Pancreas (tissue), 10 donors: ENCODE measurements around the gene TK2. TPM values are rescaled to one million over a fixed set of nuclear protein-coding genes. Genes with fewer than 3 reads are reported as not detected.

Experiments used
- ATAC-seq, 4 donors: fragments of 200-7000 bp; cut with Tn5 transposase; one replicate each; pipeline versions ENCODE4 v1.8.0 to v1.9.1; 2020; ENCODE audit warnings: mild to moderate bottlenecking in 4 of 4, moderate library complexity in 4 of 4
- DNase-seq, 6 donors: peaks; one replicate each; pipeline ENCODE4 v3.0.0-alpha.2; 2020
- FAIRE-seq: peaks from 2 replicates; lab custom pipeline; 2012; peaks lifted over from hg19 to GRCh38; lab: Jason Lieb, UNC
- H3K27ac ChIP-seq, 4 donors: fragments of 200-600 bp; sonication (generic); 1 replicate in 3 of 4; 2 replicates in 1 of 4; pipeline versions ENCODE4 v1.5.0 to v1.8.0; 2020
- H3K27me3 ChIP-seq, 4 donors: fragments of 200-600 bp; one replicate each; pipeline ENCODE4 v1.8.0; 2021
- H3K36me3 ChIP-seq, 3 donors: fragments of 200-600 bp; sonication (generic) in 1 of 3; one replicate each; pipeline versions ENCODE4 v1.5.0 to v1.8.0; 2020 to 2021
- H3K4me1 ChIP-seq, 3 donors: fragments of 200-600 bp; one replicate each; pipeline ENCODE4 v1.8.0; 2021
- H3K4me3 ChIP-seq, 4 donors: fragments of 200-600 bp; sonication (generic) in 2 of 4; one replicate each; pipeline versions ENCODE4 v1.5.0 to v1.8.0; 2020 to 2021
- H3K9me3 ChIP-seq, 4 donors: fragments of 200-600 bp; one replicate each; pipeline ENCODE4 v1.8.0; 2021
- WGBS, 2 donors: extraction: QIAGEN DNeasy Blood & Tissue Kit; methylation state at CpG; one replicate each; pipeline ENCODE4 v1.1.7; 2013; 5-methylcytosine and 5-hydroxymethylcytosine counted together
- intact Hi-C, 3 donors: fragments of 100-400 bp; cut with DNase I; formaldehyde crosslinking; loops; one replicate each; pipeline versions ENCODE4 v1.11.1 to v1.14.2; 2022
- polyA plus RNA-seq, 2 donors: library from polyadenylated mRNA; stranded (reverse); fragments of 200-250 nt; gene quantifications; one replicate each; pipeline ENCODE4 v1.2.3, GENCODE V29; 2013
- total RNA-seq, 6 donors: library from RNA; stranded (reverse); fragmentation: NEBNext Ultra II Directional in 4 of 6; extraction: Animal tissue kit (Norgen Biotek cat#: 25700) in 4 of 6; gene quantifications; one replicate each; pipeline versions ENCODE4 v1.2.1 to v1.2.4, GENCODE V29; 2021 to 2023
- TF ChIP-seq, protein P1 (sequence below), 4 donors: fragments of 200-600 bp; sonication (generic) in 3 of 4; IDR thresholded peaks; one replicate each; pipeline versions ENCODE4 v1.5.0 to v1.8.0; 2021; ENCODE audit warnings: antibody characterized with exemption in 4 of 4
- donor health status: healthy with polysubstance abuse.
- donor health status: DM: no; HTN: no; CAD: no; lungs with moderate emphysema.
- donor health status: DM: no; HTN: no; CAD: no.
- donor health status: control.
- donor health status: control.
- donor health status: Bipolar disorder and iron deficiency.
- donor health status: DM: yes; HTN: yes; CAD: no.
- donor health status: DM: no; HTN: no; CAD: no.
- donor health status: DM: no; HTN: no; CAD: no.
- donor health status: DM: yes; HTN: yes; CAD: no.

TK2 gene
- total and polyA plus RNA-seq, 8 donors = 13.9 to 22.9 (median 20.5) TPM

DNA sequence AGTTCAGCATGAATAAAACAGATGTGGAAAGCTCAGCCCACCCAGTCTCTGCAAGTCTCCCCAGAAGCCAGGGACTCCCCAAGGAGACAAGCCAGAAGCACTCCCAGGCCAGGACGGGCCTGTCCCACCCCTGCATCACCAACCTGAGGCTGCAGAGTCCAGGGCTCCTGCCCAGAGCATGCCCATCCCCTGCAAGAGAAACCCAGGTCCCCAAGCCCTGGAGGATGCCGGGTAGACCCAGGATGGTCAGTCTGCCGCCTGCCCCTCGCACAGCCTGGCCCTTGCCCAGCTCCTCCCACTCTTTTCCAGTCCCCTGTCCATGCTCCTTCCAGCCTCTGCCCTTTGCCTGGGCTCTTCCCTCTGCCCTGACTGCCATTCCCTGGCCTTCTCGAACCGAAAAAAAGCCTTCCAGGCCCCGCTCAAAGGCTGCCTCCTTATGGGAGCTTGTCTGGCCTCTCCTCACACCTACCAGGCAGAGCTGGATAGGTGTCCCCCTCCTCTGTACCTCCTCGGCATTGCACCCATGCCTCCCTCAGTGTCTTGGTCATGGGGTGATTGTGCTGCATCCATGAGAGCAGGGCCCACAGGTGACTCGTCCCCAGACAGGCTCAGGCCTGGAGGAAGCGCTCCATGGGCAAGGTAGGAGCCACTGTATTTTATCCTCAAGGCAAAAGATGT lies 78.1 kb downstream of the TK2 start:
- Histone ChIP-seq H3K36me3 (no peaks in the 10 kb centered on the region), H3K27me3 (no peaks in the 10 kb centered on the region), H3K9me3 (no peaks in the 10 kb centered on the region), H3K4me1 (no peaks in the 10 kb centered on the region), H3K4me3 (no peak overlapping the region), H3K27ac (no peak overlapping the region)
- FAIRE-seq (no peak), DNase-seq (no peak), ATAC-seq (no peak)
- intact Hi-C loops = no loop called here
- 87 to 88% methylated on average over 7 to 10 of the region's 10 CpGs for WGBS, 2 donors
- TF ChIP-seq, protein P1, sequence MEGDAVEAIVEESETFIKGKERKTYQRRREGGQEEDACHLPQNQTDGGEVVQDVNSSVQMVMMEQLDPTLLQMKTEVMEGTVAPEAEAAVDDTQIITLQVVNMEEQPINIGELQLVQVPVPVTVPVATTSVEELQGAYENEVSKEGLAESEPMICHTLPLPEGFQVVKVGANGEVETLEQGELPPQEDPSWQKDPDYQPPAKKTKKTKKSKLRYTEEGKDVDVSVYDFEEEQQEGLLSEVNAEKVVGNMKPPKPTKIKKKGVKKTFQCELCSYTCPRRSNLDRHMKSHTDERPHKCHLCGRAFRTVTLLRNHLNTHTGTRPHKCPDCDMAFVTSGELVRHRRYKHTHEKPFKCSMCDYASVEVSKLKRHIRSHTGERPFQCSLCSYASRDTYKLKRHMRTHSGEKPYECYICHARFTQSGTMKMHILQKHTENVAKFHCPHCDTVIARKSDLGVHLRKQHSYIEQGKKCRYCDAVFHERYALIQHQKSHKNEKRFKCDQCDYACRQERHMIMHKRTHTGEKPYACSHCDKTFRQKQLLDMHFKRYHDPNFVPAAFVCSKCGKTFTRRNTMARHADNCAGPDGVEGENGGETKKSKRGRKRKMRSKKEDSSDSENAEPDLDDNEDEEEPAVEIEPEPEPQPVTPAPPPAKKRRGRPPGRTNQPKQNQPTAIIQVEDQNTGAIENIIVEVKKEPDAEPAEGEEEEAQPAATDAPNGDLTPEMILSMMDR (IDR thresholded peaks at IDR 0.05) = no peak

DNA sequence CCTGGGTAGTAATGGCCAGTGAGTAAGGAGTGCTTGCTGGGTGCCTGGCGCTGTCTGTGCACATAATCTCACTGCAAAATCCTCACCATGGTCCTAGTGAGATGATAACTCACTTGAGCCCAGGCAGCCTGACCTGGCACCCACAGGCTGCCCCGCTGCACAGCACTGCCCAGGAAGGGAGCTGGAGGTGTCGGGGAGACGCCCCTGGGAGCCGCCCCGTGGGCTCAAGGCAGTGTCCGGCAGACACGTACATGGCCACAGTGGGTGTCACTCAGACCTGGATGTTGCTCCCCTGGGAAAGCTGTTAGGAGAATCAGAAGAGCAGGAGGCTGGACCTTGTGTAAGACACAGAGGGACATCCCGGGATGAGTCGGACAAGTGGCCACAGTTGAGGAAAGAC lies 78.7 kb downstream of the TK2 start:
- H3K27me3 ChIP-seq = no peaks in the 10 kb centered on the region
- ATAC-seq = no peak
- FAIRE-seq = no peak
- H3K27ac ChIP-seq = no peak overlapping the region
- no peaks in the 10 kb centered on the region for H3K4me1 ChIP-seq
- TF ChIP-seq, protein P1 (IDR thresholded peaks at IDR 0.05) = no peak
- no peak for DNase-seq
- no peaks in the 10 kb centered on the region for H3K9me3 ChIP-seq
- H3K4me3 ChIP-seq = no peak overlapping the region
- intact Hi-C loops = no loop called here
- H3K36me3 ChIP-seq = no peaks in the 10 kb centered on the region
- WGBS, 2 donors = 96% methylated on average over 10 of the region's 10 CpGs

DNA sequence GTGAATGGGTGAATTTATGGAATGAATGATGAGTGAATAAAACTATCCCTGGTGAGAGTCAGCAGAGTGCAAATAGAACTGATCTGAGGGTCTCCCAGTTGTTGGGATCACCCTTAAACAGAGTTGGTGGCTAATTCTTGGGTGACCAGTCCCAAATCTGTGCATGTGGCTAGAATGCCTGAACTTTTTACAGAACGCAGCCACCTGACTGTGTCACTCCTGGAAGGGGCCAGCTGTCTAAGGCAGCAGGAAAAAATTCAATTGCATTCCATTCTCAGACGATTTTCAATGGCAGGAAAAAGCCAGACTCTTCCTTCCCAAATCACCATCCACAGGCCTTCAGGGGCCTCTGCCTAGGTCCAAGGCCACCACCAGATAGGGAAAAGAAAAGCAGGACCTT lies 79.4 kb downstream of the TK2 start:
- WGBS, 2 donors = 56 to 59% methylated on average over 2 of the region's 2 CpGs
- Histone ChIP-seq H3K4me3 (no peak overlapping the region), H3K4me1 (no peaks in the 10 kb centered on the region), H3K27ac (no peak overlapping the region), H3K36me3 (no peaks in the 10 kb centered on the region), H3K27me3 (no peaks in the 10 kb centered on the region), H3K9me3 (no peaks in the 10 kb centered on the region)
- DNase-seq = no peak
- no peak for ATAC-seq
- intact Hi-C loops = no loop called here
- TF ChIP-seq, protein P1 (IDR thresholded peaks at IDR 0.05) = no peak
- no peak for FAIRE-seq

DNA sequence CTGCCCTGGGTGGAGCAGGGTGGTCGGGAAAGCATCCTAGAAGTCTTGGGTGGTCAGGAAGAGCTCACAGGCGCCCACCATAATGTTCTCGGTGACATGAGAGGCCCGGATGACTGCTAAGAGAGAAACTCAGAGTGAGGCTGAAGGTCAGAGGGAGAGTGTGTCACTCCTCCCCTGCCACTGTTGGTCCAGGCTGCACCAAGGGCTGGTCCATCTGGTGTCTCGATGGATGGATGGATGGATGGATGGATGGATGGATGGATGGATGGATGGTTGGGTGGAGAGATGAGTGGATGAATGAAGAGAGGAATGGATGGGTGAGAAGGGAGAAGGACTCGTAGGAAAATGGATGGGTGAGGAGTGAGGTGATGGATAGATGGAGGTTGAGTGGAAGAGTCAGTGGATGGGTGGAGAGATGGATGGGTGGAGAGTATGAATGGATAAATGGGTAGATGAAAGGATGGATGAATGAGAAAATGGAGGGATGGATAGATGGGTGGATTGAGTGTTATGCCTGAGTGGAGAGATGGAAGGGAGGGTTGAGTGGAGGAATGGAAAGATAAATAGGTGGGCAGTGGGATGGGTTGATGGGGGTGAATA lies 79.9 kb downstream of the TK2 start:
- H3K36me3 ChIP-seq = no peaks in the 10 kb centered on the region
- FAIRE-seq (no peak), DNase-seq (no peak), ATAC-seq (no peak)
- H3K27me3 ChIP-seq = no peaks in the 10 kb centered on the region
- H3K4me1 ChIP-seq = no peaks in the 10 kb centered on the region
- TF ChIP-seq, protein P1 (IDR thresholded peaks at IDR 0.05) = no peak
- intact Hi-C loops = no loop called here
- WGBS, 2 donors = 85 to 87% methylated on average over 6 of the region's 6 CpGs
- H3K27ac ChIP-seq = no peak overlapping the region
- no peaks in the 10 kb centered on the region for H3K9me3 ChIP-seq
- no peak overlapping the region for H3K4me3 ChIP-seq

DNA sequence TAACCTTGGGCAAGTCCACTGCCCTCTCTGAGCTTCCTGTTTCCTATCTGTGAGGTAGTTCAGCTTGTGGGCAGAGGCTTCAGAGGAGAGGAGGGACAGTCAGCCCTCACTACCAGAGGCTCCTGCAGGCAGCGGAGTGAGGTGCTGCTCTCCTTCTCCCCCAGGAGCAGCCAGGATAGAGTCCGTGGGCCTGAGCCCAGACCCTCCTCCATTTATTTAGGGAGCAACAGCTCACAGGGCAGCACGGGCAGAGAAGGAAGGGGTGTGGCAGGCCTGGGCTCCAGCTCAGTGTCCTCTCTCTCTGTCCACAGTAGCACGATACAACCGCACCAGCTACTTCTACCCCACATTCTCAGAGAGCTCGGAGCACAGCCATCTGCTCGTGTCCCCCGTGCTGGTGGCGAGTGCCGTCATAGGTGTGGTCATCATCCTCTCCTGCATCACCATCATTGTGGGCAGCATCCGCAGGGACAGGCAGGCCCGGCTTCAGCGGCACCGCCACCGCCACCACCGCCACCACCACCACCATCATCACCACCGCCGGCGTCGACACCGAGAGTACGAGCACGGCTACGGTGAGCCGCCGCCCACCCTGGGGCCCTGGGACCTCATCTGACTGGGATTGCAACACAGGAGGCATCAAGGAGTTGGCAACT lies 80.5 kb downstream of the TK2 start:
- no peak for DNase-seq
- no peak for FAIRE-seq

More for the DNA sequence above, 80.5 kb downstream of the TK2 start:
- Histone ChIP-seq H3K36me3 (no peaks in the 10 kb centered on the region), H3K4me1 (no peaks in the 10 kb centered on the region), H3K9me3 (no peaks in the 10 kb centered on the region), H3K4me3 (no peak overlapping the region), H3K27ac (no peak overlapping the region), H3K27me3 (no peaks in the 10 kb centered on the region)
- no peak for ATAC-seq
- intact Hi-C loops = no loop called here
- 92 to 94% methylated on average over 26 of the region's 26 CpGs for WGBS, 2 donors
- TF ChIP-seq, protein P1 (IDR thresholded peaks at IDR 0.05) = no peak
